ENCODE measurements around the gene RPP30. TPM values are rescaled to one million over a fixed set of nuclear protein-coding genes. Genes with fewer than 3 reads are reported as not detected.

The RPP30 gene
- total RNA-seq, 1 donor from 2014 or later, result 31.5 TPM

GRCh38 chr10:90917968-90918318 lies 46.2 kb downstream of the RPP30 start:
- Mint-ChIP-seq H3K4me1 (ENCODE audit: low read depth, unreplicated experiment) (no peaks in the 10 kb centered on the region), H3K36me3 (ENCODE audit: unreplicated experiment) (no peaks in the 10 kb centered on the region), H3K27me3 (ENCODE audit: unreplicated experiment) (peaks cover 14% of the 10 kb centered on the region), H3K27ac (ENCODE audit: unreplicated experiment) (no peak overlapping the region), H3K9me3 (ENCODE audit: unreplicated experiment) (peaks cover 3% of the 10 kb centered on the region), H3K4me3 (ENCODE audit: unreplicated experiment) (no peak overlapping the region)
- TF ChIP-seq CTCF (IDR thresholded peaks at IDR 0.05; ENCODE audit: partially characterized antibody, unreplicated experiment), result no peak
- DNase-seq, result no peak

- DNase-seq, result no peak
- Mint-ChIP-seq H3K27ac (ENCODE audit: unreplicated experiment) (no peak overlapping the region), H3K4me3 (ENCODE audit: unreplicated experiment) (no peak overlapping the region), H3K9me3 (ENCODE audit: unreplicated experiment) (peaks cover 4% of the 10 kb centered on the region), H3K4me1 (ENCODE audit: low read depth, unreplicated experiment) (no peaks in the 10 kb centered on the region), H3K27me3 (ENCODE audit: unreplicated experiment) (peaks cover 17% of the 10 kb centered on the region), H3K36me3 (ENCODE audit: unreplicated experiment) (no peaks in the 10 kb centered on the region)
- TF ChIP-seq CTCF (IDR thresholded peaks at IDR 0.05; ENCODE audit: partially characterized antibody, unreplicated experiment), result no peak
These were observed 48.2 kb downstream of the RPP30 start for GRCh38 chr10:90919683-90920574.

- no peak for TF ChIP-seq CTCF (IDR thresholded peaks at IDR 0.05; ENCODE audit: partially characterized antibody, unreplicated experiment)
- Mint-ChIP-seq H3K27me3 (ENCODE audit: unreplicated experiment) (peaks cover 15% of the 10 kb centered on the region), H3K27ac (ENCODE audit: unreplicated experiment) (no peak within 1 kb of the TSS), H3K9me3 (ENCODE audit: unreplicated experiment) (peaks cover 4% of the 10 kb centered on the region), H3K36me3 (ENCODE audit: unreplicated experiment) (no peaks in the 10 kb centered on the region), H3K4me3 (ENCODE audit: unreplicated experiment) (no peak within 1 kb of the TSS), H3K4me1 (ENCODE audit: low read depth, unreplicated experiment) (no peaks in the 10 kb centered on the region)
- no peak for DNase-seq
These were observed 49.4 kb downstream of the RPP30 start, which contains the start of gene ANKRD1 for GRCh38 chr10:90920986-90921666. Gene ANKRD1, minus strand, starts transcription at chr10:90921087. Its CDS starts 60 bp downstream, at chr10:90921027.

- no peak overlapping the region for H3K27ac Mint-ChIP-seq (ENCODE audit: unreplicated experiment)
These were observed 50.1 kb downstream of the RPP30 start for GRCh38 chr10:90921906-90922305.

More at GRCh38 chr10:90921906-90922305, 50.1 kb downstream of the RPP30 start:
- Mint-ChIP-seq H3K27me3 (ENCODE audit: unreplicated experiment) (peaks cover 17% of the 10 kb centered on the region), H3K36me3 (ENCODE audit: unreplicated experiment) (no peaks in the 10 kb centered on the region), H3K4me1 (ENCODE audit: low read depth, unreplicated experiment) (no peaks in the 10 kb centered on the region), H3K9me3 (ENCODE audit: unreplicated experiment) (peaks cover 2% of the 10 kb centered on the region), H3K4me3 (ENCODE audit: unreplicated experiment) (no peak overlapping the region)
- no peak for DNase-seq
- TF ChIP-seq CTCF (IDR thresholded peaks at IDR 0.05; ENCODE audit: partially characterized antibody, unreplicated experiment), result no peak

Measured in glutamatergic neuron (in vitro differentiated cells).